SJCRH30 (cell line): Measurements from ENCODE around the gene BAIAP2L2. TPM values are rescaled to one million over a fixed set of nuclear protein-coding genes. Genes with fewer than 3 reads are reported as not detected.
"Not testable (repeated sequence)": the region's sequence is repeated elsewhere in the genome, so short reads cannot be mapped to it uniquely, and the experiment has no call there.

Experiments used
- DNase-seq, 2 experiments: peaks; one replicate each; pipeline ENCODE4 v3.0.0-alpha.2; 2015 to 2020
- H3K27ac ChIP-seq: fragments of 250-450 bp; sonication (Bioruptor Pico); 2 replicates; pipeline ENCODE4 v1.5.1; 2020; ENCODE audit warnings: mild to moderate bottlenecking, moderate library complexity
- H3K27me3 ChIP-seq: fragments of 250-450 bp; sonication (Bioruptor Pico); 2 replicates; pipeline ENCODE4 v1.5.1; 2020; ENCODE audit warnings: mild to moderate bottlenecking, moderate library complexity
- H3K36me3 ChIP-seq: fragments of 250-450 bp; sonication (Bioruptor Pico); 2 replicates; pipeline ENCODE4 v1.5.1; 2020; ENCODE audit warnings: mild to moderate bottlenecking, moderate library complexity
- H3K4me1 ChIP-seq: fragments of 250-450 bp; sonication (Bioruptor Pico); 2 replicates; pipeline ENCODE4 v1.5.1; 2020; ENCODE audit warnings: mild to moderate bottlenecking, moderate library complexity
- H3K4me3 ChIP-seq: fragments of 250-450 bp; sonication (Bioruptor Pico); 2 replicates; pipeline ENCODE4 v1.5.1; 2020; ENCODE audit warnings: mild to moderate bottlenecking, moderate library complexity
- H3K9me3 ChIP-seq: fragments of 250-450 bp; sonication (Bioruptor Pico); replicated peaks from 2 replicates; pipeline ENCODE4 v1.5.1; 2020; ENCODE audit warnings: mild to moderate bottlenecking, moderate library complexity
- total RNA-seq: library from RNA; depleted of rRNA; stranded (reverse); fragments of >200 nt; shearing (Covaris generic); gene quantifications from 2 replicates; pipeline ENCODE4 v1.2.3, GENCODE V29; 2014

BAIAP2L2 gene
- total RNA-seq, 1 experiment from 2014 or later, result not detected

DNA sequence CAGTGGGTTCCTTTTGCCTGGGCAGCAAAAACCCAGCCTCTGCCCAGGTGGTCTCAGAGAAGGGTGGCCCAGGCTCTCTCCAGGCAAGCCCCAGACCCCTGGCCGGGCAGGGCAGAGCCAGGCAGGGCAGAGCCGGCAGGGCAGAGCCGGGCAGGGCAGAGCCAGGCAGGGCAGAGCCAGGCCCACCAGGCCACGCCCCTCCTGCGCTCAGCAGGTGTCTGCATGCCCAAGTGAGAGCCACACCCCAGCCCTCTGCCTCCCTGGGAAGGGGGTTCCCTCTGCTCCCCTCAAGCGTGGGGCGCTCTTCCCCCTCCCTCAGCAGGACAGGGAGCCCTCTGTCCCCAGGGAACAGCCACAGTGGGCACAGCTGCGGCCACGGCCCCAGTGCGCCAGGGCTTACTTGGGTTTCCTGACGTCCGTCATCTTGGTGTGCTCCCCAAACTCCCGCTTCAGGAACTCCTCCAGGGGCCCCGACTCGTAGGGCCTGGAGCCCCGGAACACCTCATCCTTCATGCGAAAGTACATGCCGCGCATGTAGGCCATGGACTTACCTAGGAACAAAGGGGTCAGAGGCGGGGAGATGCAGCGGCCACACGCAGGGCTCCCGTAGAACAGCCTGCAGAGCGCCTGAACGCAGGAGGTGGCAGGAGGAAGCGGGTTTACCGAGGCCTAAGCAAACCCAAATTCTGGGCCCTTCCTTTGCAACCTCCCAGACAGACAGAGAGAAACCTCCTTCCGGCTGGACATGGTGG is 10.1 kb upstream of the BAIAP2L2 start:
- no peak for DNase-seq
- Histone ChIP-seq H3K36me3 (no peaks in the 10 kb centered on the region), H3K9me3 (no peaks in the 10 kb centered on the region), H3K4me3 (no peak overlapping the region), H3K27ac (no peak overlapping the region), H3K4me1 (no peaks in the 10 kb centered on the region), H3K27me3 (no peaks in the 10 kb centered on the region; the same call in 1 of the 2 replicates)

GRCh38 chr22:38118747-38119146 is 8.3 kb upstream of the BAIAP2L2 start:
- not testable (repeated sequence) for H3K4me3 ChIP-seq, H3K27ac ChIP-seq, H3K9me3 ChIP-seq, H3K4me1 ChIP-seq, DNase-seq, H3K36me3 ChIP-seq, H3K27me3 ChIP-seq

DNA sequence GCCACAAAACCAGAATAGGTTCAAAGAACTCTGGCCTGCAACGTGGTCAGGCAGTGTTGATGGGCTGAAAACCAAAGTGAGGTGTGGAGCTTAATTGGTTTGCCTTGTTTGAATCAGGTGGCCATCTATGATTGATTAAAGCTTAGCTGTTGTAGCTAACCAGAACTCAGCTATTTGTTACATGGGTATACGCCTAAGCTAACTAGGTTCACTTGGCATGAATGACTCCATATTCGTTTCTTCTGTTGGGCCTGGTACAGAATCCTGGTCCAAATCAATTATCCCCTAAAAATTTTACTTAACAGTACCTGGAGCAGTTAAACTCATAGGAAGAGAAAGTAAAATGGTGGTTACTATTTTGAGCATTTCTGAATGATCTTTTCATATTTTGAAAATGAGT is 7.7 kb upstream of the BAIAP2L2 start:
- Histone ChIP-seq H3K9me3 (no peaks in the 10 kb centered on the region), H3K36me3 (no peaks in the 10 kb centered on the region), H3K27ac (no peak overlapping the region), H3K4me1 (no peaks in the 10 kb centered on the region), H3K27me3 (no peaks in the 10 kb centered on the region; the same call in 1 of the 2 replicates), H3K4me3 (no peak overlapping the region)
- DNase-seq, result no peak

GRCh38 chr22:38117556-38117955 is 7.1 kb upstream of the BAIAP2L2 start:
- H3K27ac ChIP-seq, DNase-seq, H3K27me3 ChIP-seq, H3K4me1 ChIP-seq, H3K36me3 ChIP-seq, H3K9me3 ChIP-seq, H3K4me3 ChIP-seq: not testable (repeated sequence)

GRCh38 chr22:38115423-38116205 is 5.1 kb upstream of the BAIAP2L2 start:
- Histone ChIP-seq H3K27me3 (no peaks in the 10 kb centered on the region; the same call in 1 of the 2 replicates), H3K36me3 (no peaks in the 10 kb centered on the region), H3K9me3 (no peaks in the 10 kb centered on the region), H3K4me1 (no peaks in the 10 kb centered on the region; the same call in 1 of the 2 replicates), H3K27ac (no peak overlapping the region), H3K4me3 (no peak overlapping the region)
- DNase-seq, result no peak

GRCh38 chr22:38114484-38115398 is 4.3 kb upstream of the BAIAP2L2 start:
- no peaks in the 10 kb centered on the region; the same call in 1 of the 2 replicates for H3K4me1 ChIP-seq
- H3K27me3 ChIP-seq, result no peaks in the 10 kb centered on the region
- peak; percentile 79 to 85 for DNase-seq
- no peaks in the 10 kb centered on the region for H3K36me3 ChIP-seq
- no peak overlapping the region for H3K4me3 ChIP-seq
- no peaks in the 10 kb centered on the region for H3K9me3 ChIP-seq
- H3K27ac ChIP-seq, result no peak overlapping the region

GRCh38 chr22:38112381-38112780 is 1.9 kb upstream of the BAIAP2L2 start:
- DNase-seq, result no peak
- H3K27me3 ChIP-seq, result no peaks in the 10 kb centered on the region
- H3K27ac ChIP-seq, result no peak overlapping the region
- no peak overlapping the region for H3K4me3 ChIP-seq
- H3K9me3 ChIP-seq, result no peaks in the 10 kb centered on the region
- H3K36me3 ChIP-seq, result no peaks in the 10 kb centered on the region
- H3K4me1 ChIP-seq, result peaks cover 11% of the 10 kb centered on the region

GRCh38 chr22:38111925-38112355 is 1.5 kb upstream of the BAIAP2L2 start:
- DNase-seq, result no peak
- Histone ChIP-seq H3K4me3 (no peak overlapping the region), H3K4me1 (peaks cover 11% of the 10 kb centered on the region)

GRCh38 chr22:38110863-38111852 is 674 bp upstream of the BAIAP2L2 start:
- Histone ChIP-seq H3K4me3 (no peak overlapping the region), H3K4me1 (peaks cover 11% of the 10 kb centered on the region), H3K27me3 (no peaks in the 10 kb centered on the region), H3K9me3 (no peaks in the 10 kb centered on the region), H3K36me3 (no peaks in the 10 kb centered on the region), H3K27ac (no peak overlapping the region)
- DNase-seq, result peak; percentile 34 to 45

More at GRCh38 chr22:38111925-38112355, 1.5 kb upstream of the BAIAP2L2 start:
- H3K9me3 ChIP-seq, result no peaks in the 10 kb centered on the region
- H3K36me3 ChIP-seq, result no peaks in the 10 kb centered on the region
- no peak overlapping the region for H3K27ac ChIP-seq
- H3K27me3 ChIP-seq, result no peaks in the 10 kb centered on the region

DNA sequence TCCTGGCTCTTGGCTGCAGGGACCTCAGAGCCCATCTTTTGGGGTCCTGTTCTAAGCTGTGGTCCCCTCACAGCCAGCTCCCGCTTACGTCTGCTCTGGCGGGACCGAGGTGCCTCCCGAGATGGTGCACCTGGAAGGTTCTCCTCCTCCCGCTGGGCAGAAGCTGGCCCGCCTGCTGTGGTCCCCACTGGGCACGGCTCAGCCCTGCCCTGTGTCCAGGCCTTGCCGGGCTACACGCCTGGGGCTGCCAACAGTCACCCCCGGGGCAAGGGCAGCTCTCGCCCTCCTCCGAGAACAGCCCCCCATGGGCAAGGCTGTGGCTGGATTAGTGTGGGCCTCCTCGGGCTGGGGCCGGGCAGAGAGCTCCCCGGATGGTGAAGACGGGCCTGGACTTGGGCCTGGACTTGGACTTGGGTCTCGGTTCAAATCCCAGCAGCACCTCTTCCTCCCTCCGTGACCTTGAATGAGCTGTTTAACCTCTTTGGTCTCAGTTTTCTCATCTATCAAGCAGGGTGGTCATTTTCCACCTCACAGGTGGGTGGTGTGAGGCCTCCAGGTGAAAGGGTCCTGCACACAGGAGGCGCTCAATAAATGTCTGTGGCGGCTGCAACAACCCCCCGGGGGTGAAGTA is 998 bp downstream of the BAIAP2L2 start:
- peaks cover 11% of the 10 kb centered on the region for H3K4me1 ChIP-seq
- H3K36me3 ChIP-seq, result no peaks in the 10 kb centered on the region
- H3K9me3 ChIP-seq, result no peaks in the 10 kb centered on the region
- DNase-seq, result no peak
- no peak overlapping the region for H3K4me3 ChIP-seq
- H3K27ac ChIP-seq, result no peak overlapping the region
- no peaks in the 10 kb centered on the region for H3K27me3 ChIP-seq

DNA sequence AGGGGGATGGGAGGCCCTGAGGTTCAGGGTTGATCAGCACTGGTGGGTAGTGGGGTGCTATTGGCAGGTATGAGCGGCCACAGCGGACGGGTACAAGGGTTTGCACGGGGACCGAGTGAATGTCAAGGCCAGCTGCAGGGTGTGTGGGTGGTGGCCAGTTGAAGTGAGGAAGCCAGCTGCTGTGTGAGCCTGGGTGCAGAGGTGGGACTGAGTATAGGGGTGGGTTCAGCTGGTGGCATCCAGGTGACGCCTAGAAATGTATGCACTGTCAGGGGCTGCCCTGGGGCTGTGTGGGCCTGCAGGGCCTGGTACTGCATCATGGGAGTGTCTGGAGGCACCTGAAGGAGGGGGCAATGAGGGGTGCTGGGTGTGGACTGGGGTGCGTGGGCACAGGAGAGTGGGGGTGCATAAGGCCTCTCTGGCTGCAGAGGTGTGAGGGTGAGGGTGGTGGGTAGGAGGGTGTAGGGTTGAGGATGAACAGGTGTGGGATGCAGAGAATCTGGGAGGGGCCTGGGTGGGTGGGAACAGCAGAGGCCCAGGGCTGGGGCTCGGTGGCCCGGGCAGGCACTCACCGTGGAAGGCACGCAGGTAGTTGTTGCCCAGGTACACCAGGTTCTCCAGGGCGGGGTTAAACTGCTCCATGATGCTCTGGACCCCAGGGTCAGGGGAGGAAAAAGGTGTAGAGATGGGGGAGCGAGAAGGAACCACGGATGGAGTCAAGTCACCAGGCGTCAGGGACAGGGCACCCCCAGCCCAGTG is 1.7 kb downstream of the BAIAP2L2 start:
- peak; percentile 30 to 35 for DNase-seq
- no peak overlapping the region for H3K27ac ChIP-seq
- no peak overlapping the region for H3K4me3 ChIP-seq
- H3K4me1 ChIP-seq, result peaks cover 11% of the 10 kb centered on the region
- no peaks in the 10 kb centered on the region for H3K9me3 ChIP-seq
- H3K27me3 ChIP-seq, result no peaks in the 10 kb centered on the region
- H3K36me3 ChIP-seq, result no peaks in the 10 kb centered on the region

DNA sequence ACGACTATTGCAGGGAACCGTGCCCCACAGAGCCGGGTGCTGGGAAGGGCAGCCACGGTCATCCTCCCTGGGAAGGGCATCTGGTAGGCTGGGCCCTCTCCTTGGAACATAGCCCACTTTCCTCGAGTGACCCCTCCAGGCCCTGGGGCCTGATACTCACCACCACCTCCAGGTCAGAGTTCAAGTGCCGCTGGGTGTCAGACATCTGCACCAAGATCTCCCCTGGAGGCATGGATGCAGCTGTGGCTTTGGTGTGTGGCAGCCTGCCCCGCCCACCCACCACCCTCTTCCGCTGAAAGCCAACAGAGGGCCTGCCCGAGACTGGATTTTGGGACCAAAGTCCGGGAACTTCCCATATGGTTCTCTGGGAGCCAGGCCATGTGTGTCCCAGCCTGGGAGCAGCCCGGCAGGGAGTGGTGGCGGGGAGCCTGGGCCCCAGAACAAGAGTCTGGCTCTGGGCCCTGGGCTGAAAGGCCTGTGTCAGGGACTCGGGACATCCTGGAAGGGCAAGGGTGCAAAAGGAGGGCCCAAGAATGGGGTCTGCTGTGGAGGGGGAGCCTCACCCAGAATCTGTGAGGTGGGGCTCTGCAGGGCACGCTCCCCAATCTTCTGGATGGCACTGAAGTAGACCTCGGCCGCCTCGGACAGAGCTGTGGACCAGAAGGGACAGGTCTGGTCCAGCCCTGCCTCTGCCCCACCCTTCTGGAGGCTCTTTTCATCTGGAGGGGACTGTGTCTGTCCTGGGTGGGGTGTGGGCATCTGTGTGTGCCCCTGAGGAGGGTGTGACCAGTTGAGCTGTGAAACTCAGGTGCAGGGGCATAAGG is 2.6 kb downstream of the BAIAP2L2 start:
- Histone ChIP-seq H3K36me3 (no peaks in the 10 kb centered on the region), H3K4me3 (no peak overlapping the region), H3K27me3 (no peaks in the 10 kb centered on the region), H3K9me3 (no peaks in the 10 kb centered on the region), H3K4me1 (peaks cover 11% of the 10 kb centered on the region), H3K27ac (no peak overlapping the region)
- peak; percentile 55 to 64 for DNase-seq
